Neuron (in vitro differentiated cells): ENCODE results near the gene C5orf15.

Source experiments
- H2AFZ ChIP-seq: one replicate; pipeline ENCODE4 v1.6.1; 2013; ENCODE audit warnings: low read depth, mild to moderate bottlenecking, inconsistent platforms, low read length, moderate library complexity
- H3K27me3 ChIP-seq: one replicate; pipeline ENCODE4 v1.6.1; 2013; ENCODE audit warnings: low read length; ENCODE audit not compliant: insufficient read depth
- H3K36me3 ChIP-seq: one replicate; pipeline ENCODE4 v1.6.1; 2013; ENCODE audit warnings: low read length; ENCODE audit not compliant: insufficient read depth
- H3K4me1 ChIP-seq: one replicate; pipeline ENCODE4 v1.6.1; 2013; ENCODE audit warnings: low read length; ENCODE audit not compliant: insufficient read depth
- H3K4me3 ChIP-seq: 2 replicates; pipeline ENCODE4 v1.5.1; 2013; ENCODE audit warnings: mild to moderate bottlenecking, low read length, moderate library complexity
- H3K9me3 ChIP-seq: one replicate; pipeline ENCODE4 v1.6.1; 2013; ENCODE audit warnings: low read length

Gene C5orf15

GRCh38 chr5:133935667-133935940 is 32.8 kb downstream of the C5orf15 start:
- no peaks in the 10 kb centered on the region for H3K27me3 ChIP-seq

GRCh38 chr5:133934822-133935666 is 33.4 kb downstream of the C5orf15 start:
- no peak overlapping the region for H3K4me3 ChIP-seq
- H2AFZ ChIP-seq, result no peak overlapping the region
- no peaks in the 10 kb centered on the region for H3K36me3 ChIP-seq
- H3K4me1 ChIP-seq, result no peaks in the 10 kb centered on the region
- peaks cover 2% of the 10 kb centered on the region for H3K9me3 ChIP-seq
- no peaks in the 10 kb centered on the region for H3K27me3 ChIP-seq

More at GRCh38 chr5:133935667-133935940, 32.8 kb downstream of the C5orf15 start:
- Histone ChIP-seq H2AFZ (no peak overlapping the region), H3K4me1 (no peaks in the 10 kb centered on the region), H3K36me3 (no peaks in the 10 kb centered on the region), H3K4me3 (no peak overlapping the region), H3K9me3 (no peaks in the 10 kb centered on the region)

- H3K4me3 ChIP-seq, result no peak overlapping the region
Measured at GRCh38 chr5:133934311-133934710, 34.1 kb downstream of the C5orf15 start.

GRCh38 chr5:133933670-133934295 is 34.6 kb downstream of the C5orf15 start:
- H2AFZ ChIP-seq, result no peak overlapping the region
- no peaks in the 10 kb centered on the region for H3K4me1 ChIP-seq
- H3K27me3 ChIP-seq, result no peaks in the 10 kb centered on the region
- no peak overlapping the region for H3K4me3 ChIP-seq
- peaks cover 2% of the 10 kb centered on the region for H3K9me3 ChIP-seq
- no peaks in the 10 kb centered on the region for H3K36me3 ChIP-seq

More at GRCh38 chr5:133934311-133934710, 34.1 kb downstream of the C5orf15 start:
- peaks cover 2% of the 10 kb centered on the region for H3K9me3 ChIP-seq
- no peaks in the 10 kb centered on the region for H3K27me3 ChIP-seq
- no peaks in the 10 kb centered on the region for H3K4me1 ChIP-seq
- H2AFZ ChIP-seq, result no peak overlapping the region
- no peaks in the 10 kb centered on the region for H3K36me3 ChIP-seq

GRCh38 chr5:133933169-133933509 is 35.3 kb downstream of the C5orf15 start:
- Histone ChIP-seq H3K4me3 (no peak overlapping the region), H3K9me3 (peaks cover 2% of the 10 kb centered on the region), H3K4me1 (no peaks in the 10 kb centered on the region), H3K36me3 (no peaks in the 10 kb centered on the region), H2AFZ (no peak overlapping the region), H3K27me3 (no peaks in the 10 kb centered on the region)

GRCh38 chr5:133932441-133933168 is 35.8 kb downstream of the C5orf15 start:
- Histone ChIP-seq H2AFZ (no peak overlapping the region), H3K4me1 (no peaks in the 10 kb centered on the region), H3K9me3 (peaks cover 2% of the 10 kb centered on the region), H3K36me3 (no peaks in the 10 kb centered on the region), H3K27me3 (peaks cover 4% of the 10 kb centered on the region), H3K4me3 (no peak overlapping the region)

- Histone ChIP-seq H3K4me3 (no peak overlapping the region), H3K9me3 (peaks cover 2% of the 10 kb centered on the region), H3K36me3 (no peaks in the 10 kb centered on the region), H3K4me1 (no peaks in the 10 kb centered on the region), H2AFZ (no peak overlapping the region), H3K27me3 (peaks cover 4% of the 10 kb centered on the region)
Measured at GRCh38 chr5:133931546-133931945, 36.9 kb downstream of the C5orf15 start.

GRCh38 chr5:133930813-133931090 is 37.7 kb downstream of the C5orf15 start:
- Histone ChIP-seq H2AFZ (no peak overlapping the region), H3K4me1 (no peaks in the 10 kb centered on the region), H3K36me3 (no peaks in the 10 kb centered on the region), H3K27me3 (peaks cover 4% of the 10 kb centered on the region), H3K4me3 (no peak overlapping the region), H3K9me3 (peaks cover 2% of the 10 kb centered on the region)

GRCh38 chr5:133930061-133930812 is 38.2 kb downstream of the C5orf15 start:
- no peak overlapping the region for H3K4me3 ChIP-seq
- H3K4me1 ChIP-seq, result no peaks in the 10 kb centered on the region
- no peak overlapping the region for H2AFZ ChIP-seq
- peaks cover 2% of the 10 kb centered on the region for H3K9me3 ChIP-seq
- no peaks in the 10 kb centered on the region for H3K36me3 ChIP-seq
- peaks cover 6% of the 10 kb centered on the region for H3K27me3 ChIP-seq

GRCh38 chr5:133928587-133929393 is 39.6 kb downstream of the C5orf15 start:
- H2AFZ ChIP-seq, result no peak overlapping the region
- H3K9me3 ChIP-seq, result peaks cover 2% of the 10 kb centered on the region
- H3K27me3 ChIP-seq, result peaks cover 14% of the 10 kb centered on the region
- no peak overlapping the region for H3K4me3 ChIP-seq
- H3K4me1 ChIP-seq, result no peaks in the 10 kb centered on the region
- no peaks in the 10 kb centered on the region for H3K36me3 ChIP-seq

- Histone ChIP-seq H3K4me3 (no peak overlapping the region), H3K9me3 (peaks cover 2% of the 10 kb centered on the region), H2AFZ (no peak overlapping the region), H3K36me3 (no peaks in the 10 kb centered on the region), H3K4me1 (no peaks in the 10 kb centered on the region), H3K27me3 (peaks cover 14% of the 10 kb centered on the region)
Measured at GRCh38 chr5:133927300-133928180, 40.9 kb downstream of the C5orf15 start.
